GM18868 (cell line): ENCODE data around the gene GAS2L2.
"Not testable (repeated sequence)": the region's sequence is repeated elsewhere in the genome, so short reads cannot be mapped to it uniquely, and the experiment has no call there.

Experiments
- ATAC-seq: cut with Tn5 transposase; IDR thresholded peaks from one replicate; pipeline ENCODE4 v1.9.1; 2021; ENCODE audit warnings: mild to moderate bottlenecking, moderate library complexity; ENCODE audit not compliant: unreplicated experiment

The GAS2L2 gene

DNA sequence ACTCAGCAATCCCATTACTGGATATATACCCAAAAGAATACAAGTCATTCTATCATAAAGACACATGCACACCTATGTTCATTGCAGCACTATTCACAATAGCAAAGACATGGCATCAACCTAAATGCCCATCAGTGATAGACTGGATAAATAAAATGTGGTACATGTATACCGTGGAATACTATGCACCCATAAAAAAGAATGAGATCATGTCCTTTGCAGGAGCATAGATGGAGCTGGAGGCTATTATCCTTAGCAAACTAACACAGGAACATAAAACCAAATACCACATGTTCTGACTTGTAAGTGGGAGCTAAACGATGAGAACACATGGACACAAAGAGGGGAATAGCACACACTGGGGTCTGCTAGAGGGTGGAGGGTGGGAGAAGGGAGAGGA is 49.7 kb downstream of the GAS2L2 start:
- ATAC-seq: not testable (repeated sequence)

DNA sequence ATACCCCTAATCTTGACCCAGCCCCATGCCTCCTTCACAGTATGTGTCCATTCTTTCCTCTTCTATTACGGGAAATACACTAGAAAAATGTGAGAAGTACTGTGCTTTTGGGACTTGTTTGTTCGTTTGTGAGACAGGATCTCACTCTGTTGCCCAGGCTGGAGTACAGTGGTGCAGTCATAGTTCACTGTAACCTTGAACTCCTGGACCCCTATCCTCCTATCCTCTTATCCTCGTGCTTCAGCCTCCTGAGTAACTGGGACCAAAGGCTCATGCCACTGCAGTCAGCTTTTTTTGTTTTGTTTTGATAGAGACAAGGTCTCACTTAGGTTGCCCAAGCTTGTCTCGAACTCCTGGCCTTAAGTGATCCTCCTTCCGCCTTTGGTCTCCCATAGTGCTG is 51.5 kb downstream of the GAS2L2 start:
- no peak for ATAC-seq

DNA sequence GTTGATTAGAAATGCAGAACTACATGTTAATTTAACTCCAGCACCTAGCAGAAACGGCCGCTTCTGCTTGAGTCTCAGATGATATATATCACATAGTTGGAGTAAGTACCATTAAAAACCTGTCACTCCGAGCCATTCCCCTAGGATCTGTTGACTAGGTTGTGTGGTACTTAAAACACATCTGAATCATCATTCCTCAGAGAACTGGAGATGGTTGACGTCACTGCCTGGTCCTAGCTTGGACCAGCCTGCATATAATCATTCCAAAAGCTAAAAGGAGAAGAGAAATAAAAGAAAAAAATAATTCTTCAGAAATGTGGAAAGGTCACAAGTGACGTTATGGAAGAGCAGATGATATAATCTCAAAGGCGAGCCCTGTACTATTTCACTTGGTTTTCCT is 52.9 kb downstream of the GAS2L2 start:
- no peak for ATAC-seq

DNA sequence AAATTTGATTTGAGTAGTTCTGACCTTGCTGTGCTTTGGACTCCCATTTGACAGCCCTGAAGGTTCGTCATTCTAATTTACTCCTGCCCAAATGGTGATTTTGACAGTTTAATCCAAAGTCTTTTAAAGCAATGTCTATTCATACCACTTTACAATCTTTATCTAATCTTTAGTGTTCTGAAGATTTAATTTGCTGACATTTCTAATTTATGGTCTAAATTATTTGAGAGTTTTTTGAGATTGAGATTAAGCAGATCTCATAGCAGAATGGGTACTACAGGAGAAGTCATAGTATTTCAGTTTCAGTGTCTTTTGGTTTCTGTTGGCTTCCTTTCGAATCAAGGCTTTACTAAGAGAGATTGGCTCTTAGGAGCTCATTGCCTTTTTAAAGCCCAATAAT is 54.2 kb downstream of the GAS2L2 start:
- ATAC-seq: no peak

DNA sequence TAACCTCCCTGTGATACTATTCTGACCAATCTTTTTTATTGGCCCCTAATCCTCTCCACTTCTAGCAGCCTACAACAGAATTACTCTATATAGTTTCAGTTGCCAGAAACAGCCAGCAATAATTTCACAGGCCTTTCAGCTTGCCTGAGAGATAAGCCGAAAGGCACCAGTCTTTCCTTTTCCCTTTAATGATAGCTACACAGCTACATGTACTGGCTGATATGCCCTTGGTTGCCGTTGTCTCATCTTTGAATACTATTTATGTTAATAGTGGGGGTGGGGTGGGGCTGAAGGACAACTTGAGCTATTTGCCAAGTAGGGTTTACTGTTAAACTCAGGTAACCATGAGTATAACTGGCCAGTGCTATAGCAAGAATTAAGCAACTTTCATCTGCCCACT is 57.4 kb downstream of the GAS2L2 start:
- no peak for ATAC-seq

DNA sequence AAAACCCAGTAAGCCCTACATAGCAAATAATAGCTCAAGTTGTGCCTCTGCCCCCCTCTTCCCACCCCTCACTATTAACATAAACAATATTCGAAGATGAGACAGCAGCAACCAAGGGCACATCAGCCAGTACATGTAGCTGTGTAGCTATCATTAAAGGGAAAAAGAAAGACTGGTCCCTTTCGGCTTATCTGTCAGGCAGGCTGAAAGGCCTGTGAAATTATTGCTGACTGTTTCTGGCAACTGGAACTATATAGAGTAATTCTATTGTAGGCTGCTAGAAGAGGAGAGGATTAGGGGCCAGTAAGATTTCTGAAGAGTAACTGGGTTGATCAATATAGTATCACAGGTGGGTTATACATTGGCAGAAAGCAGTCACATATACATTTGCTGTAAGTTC is 58.1 kb downstream of the GAS2L2 start:
- no peak for ATAC-seq
